ENCODE measurements around the gene CST3.

GRCh38 chr20:23595941-23596340 is 41.8 kb downstream of the CST3 start:
- TF ChIP-seq CTCF (IDR thresholded peaks at IDR 0.05), result no peak
- TF ChIP-seq ZFX (IDR thresholded peaks at IDR 0.05; ENCODE audit: borderline replicate concordance), result no peak

Data from 22Rv1 (cell line).